Hindlimb muscle (tissue), 1 donor: ENCODE results near the gene CAB39. TPM values are rescaled to one million over a fixed set of nuclear protein-coding genes. Genes with fewer than 3 reads are reported as not detected.

Source experiments
- DNase-seq: peaks from one replicate; pipeline ENCODE4 v3.0.0-alpha.2; 2013
- polyA plus RNA-seq: library from polyadenylated mRNA; unstranded; fragments of 120-200 nt; gene quantifications from one replicate; pipeline ENCODE4 v1.2.1, GENCODE V29; 2013; ENCODE audit not compliant: insufficient read length

The CAB39 gene
- polyA plus RNA-seq, 1 donor: 66.6 TPM

GRCh38 chr2:230758566-230759480, 46.2 kb downstream of the CAB39 start:
- no peak for DNase-seq

GRCh38 chr2:230759481-230760167, 47.0 kb downstream of the CAB39 start:
- no peak for DNase-seq

GRCh38 chr2:230761704-230762103, 49.1 kb downstream of the CAB39 start:
- DNase-seq: no peak

GRCh38 chr2:230762317-230762896, 49.8 kb downstream of the CAB39 start:
- DNase-seq: no peak

GRCh38 chr2:230764346-230764745, 51.7 kb downstream of the CAB39 start:
- DNase-seq: no peak

GRCh38 chr2:230765611-230766300, 53.1 kb downstream of the CAB39 start:
- no peak for DNase-seq

GRCh38 chr2:230767862-230768388, 55.3 kb downstream of the CAB39 start:
- no peak for DNase-seq

GRCh38 chr2:230770804-230771203, 58.2 kb downstream of the CAB39 start:
- no peak for DNase-seq

GRCh38 chr2:230772156-230772555, 59.5 kb downstream of the CAB39 start:
- no peak for DNase-seq

GRCh38 chr2:230773039-230773773, 60.6 kb downstream of the CAB39 start:
- no peak for DNase-seq

GRCh38 chr2:230774348-230774951, 61.8 kb downstream of the CAB39 start:
- no peak for DNase-seq

- DNase-seq: no peak
Measured at GRCh38 chr2:230775737-230776136, 63.1 kb downstream of the CAB39 start.

- no peak for DNase-seq
Measured at GRCh38 chr2:230777721-230778120, 65.1 kb downstream of the CAB39 start.

- DNase-seq: no peak
Measured at GRCh38 chr2:230778350-230779063, 65.9 kb downstream of the CAB39 start.

- no peak for DNase-seq
Measured at GRCh38 chr2:230779126-230779525, 66.5 kb downstream of the CAB39 start.

- no peak for DNase-seq
Measured at GRCh38 chr2:230779607-230780006, 67.0 kb downstream of the CAB39 start.

- no peak for DNase-seq
Measured at GRCh38 chr2:230781130-230781797, 68.6 kb downstream of the CAB39 start.

- no peak for DNase-seq
Measured at GRCh38 chr2:230783101-230783500, 70.5 kb downstream of the CAB39 start.

- no peak for DNase-seq
Measured at GRCh38 chr2:230784795-230785194, 72.2 kb downstream of the CAB39 start.

- DNase-seq: no peak
Measured at GRCh38 chr2:230785346-230785745, 72.7 kb downstream of the CAB39 start.
